HG03521 (cell line): ENCODE measurements around the gene NSMCE4A.
"Not testable (repeated sequence)": the region's sequence is repeated elsewhere in the genome, so short reads cannot be mapped to it uniquely, and the experiment has no call there.

Source experiments
- ATAC-seq: cut with Tn5 transposase; IDR thresholded peaks from one replicate; pipeline ENCODE4 v1.9.1; 2021; ENCODE audit warnings: mild to moderate bottlenecking, moderate library complexity; ENCODE audit not compliant: unreplicated experiment

Gene NSMCE4A

DNA sequence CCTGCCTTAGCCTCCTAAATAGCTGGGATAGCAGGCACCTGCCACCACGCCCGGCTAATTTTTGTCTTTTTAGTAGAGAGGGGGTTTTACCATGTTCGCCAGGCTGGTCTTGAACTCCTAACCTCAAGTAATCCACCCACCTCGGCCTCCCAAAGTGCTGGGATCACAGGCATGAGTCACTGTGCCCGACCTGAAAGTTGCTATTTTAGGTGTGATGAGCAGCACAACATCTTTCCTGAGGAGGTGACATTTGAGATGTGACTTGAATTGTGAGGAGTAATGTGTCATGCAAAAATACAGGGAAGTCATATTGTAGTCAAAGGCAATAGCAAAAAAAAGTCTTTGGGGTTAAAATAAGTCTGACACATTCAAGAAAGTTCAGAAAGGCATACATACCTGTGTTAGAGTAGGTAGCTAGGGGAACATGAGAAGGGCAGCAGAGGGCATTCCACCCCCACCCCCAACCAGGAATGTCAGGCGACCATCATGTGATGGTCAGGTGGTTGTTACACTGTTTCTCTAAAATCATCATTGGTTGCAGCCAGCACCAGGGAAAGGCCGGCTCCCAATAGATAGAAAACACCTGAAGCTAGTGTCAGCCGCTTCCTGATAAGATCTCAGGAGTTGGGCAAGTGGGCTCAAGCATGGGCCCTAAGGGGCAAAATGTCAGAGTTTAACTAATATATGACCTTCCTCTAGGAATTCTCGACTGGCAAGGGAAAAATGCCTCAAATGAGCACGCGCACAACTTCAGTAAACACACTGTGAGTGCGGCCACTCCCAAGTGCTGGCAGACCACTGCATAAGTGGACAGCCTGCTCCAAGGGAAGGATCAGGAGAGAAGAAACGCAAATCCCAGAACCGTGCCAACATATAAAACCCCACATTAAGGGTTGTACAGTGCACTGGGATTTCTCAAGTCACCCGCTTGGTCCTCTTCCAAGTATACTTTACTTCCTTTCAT, 13.6 kb upstream of the NSMCE4A start, which contains the start of gene TACC2:
TACC2 (plus strand) TSS at position 803 of the 964 bp plus-strand sequence. CDS start 32,819 bp downstream, outside the sequence.
- ATAC-seq: no peak

GRCh38 chr10:121984463-121984862, 9.4 kb upstream of the NSMCE4A start:
- ATAC-seq: no peak

DNA sequence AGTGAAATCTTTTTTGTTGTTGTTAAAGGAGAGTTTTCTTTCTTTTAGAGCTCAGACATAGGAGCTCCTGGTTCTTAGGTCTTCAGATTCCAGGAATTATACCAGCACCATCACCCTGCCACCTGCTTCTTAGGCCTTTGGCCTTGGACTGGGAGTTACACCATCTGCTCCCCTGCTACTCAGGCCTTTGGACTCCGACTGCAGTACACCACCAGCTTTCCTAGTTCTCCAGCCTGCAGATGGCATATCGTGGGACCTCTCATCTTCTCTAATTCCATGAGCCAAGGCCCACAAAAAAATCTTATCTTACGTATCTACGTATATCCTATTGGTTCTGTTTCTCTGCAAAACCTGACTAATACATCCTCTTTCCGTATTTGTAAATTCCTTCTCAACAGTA, 8.8 kb upstream of the NSMCE4A start:
- no peak for ATAC-seq

GRCh38 chr10:121981346-121981745, 6.3 kb upstream of the NSMCE4A start:
- ATAC-seq: no peak

- ATAC-seq: no peak
Observed at GRCh38 chr10:121978511-121978910, 3.5 kb upstream of the NSMCE4A start.

DNA sequence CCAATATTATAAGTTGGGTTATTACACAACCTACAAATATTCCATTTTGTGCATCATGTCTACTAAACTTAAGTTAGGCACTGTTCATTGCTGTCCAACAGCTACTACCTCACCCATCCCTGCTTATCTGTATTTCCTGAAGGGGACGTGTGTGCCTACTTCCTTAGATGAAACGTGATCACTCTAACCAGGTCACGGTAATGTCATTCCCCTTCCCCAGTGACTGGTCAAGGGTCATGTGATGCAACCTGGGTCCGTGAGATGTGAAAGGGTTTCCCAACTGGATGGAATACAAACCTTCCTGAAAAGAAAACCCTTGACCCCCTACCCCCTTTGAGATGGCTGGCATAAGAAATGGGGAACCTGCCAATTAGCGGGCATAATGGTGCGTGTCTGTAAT, 1.6 kb upstream of the NSMCE4A start:
- no peak for ATAC-seq

GRCh38 chr10:121975295-121976086, 474 bp upstream of the NSMCE4A start:
- ATAC-seq: no peak

DNA sequence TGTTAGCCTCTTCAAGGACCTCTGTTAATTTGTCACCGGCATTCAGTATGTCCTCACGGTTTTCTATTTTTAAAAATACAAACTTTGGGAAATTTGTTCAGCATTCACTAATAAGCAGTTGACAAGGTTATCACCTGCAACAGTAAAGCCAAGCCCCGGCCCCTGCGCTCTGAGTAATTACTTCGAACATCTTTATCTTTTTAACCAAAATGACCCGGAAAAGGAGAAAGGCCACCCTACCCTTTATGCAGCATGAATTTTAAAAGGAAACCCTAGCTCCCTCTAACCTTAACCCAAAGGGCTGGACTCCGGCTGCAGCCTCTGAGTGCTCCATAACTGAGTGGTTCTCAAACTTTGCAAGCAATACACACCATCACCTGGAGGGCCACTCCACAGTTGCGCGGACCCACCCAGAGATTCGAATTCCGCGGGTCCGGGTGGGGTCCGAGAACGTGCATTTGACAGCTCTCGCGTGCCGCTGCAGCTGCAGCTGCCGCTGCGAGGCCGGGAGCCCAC, 940 bp downstream of the NSMCE4A start:
- ATAC-seq: peak; percentile 30

DNA sequence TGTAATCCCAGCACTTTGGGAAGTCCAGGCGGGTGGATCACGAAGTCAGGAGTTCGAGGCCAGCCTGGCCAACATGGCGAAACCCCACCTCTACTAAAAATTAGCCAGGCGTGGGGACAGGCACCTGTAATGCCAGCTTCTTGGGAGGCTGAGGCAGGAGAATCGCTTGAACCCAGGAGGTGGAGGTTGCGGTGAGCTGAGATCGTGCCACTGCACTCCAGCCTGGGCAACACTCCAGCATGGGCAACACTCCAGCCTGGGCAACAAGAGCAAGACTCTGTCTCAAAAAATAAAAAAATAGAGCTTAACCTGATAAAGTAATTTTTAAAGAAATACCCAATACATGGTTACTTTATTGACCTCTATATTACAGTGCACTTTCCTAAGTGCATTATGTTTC, 5.9 kb downstream of the NSMCE4A start:
- ATAC-seq: not testable (repeated sequence)

DNA sequence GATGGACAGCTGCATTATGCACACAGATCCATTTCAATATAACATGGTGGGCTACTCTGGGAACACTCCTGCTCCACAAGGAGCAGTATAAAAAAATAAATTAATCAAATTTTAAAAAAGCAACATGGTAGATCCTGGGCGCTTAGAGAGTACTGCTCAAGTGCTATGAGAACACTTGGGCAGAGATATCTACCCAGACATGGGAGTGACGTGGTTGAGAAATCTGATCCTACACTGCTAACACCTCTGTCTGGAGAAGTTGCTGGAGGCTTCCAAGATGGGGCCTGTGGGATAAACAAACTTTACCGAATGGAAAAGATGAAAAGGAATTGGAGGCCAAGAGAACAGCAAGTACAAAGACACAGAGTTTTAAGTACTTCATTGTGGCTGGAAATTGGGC, 9.0 kb downstream of the NSMCE4A start:
- no peak for ATAC-seq

GRCh38 chr10:121961456-121961855, 13.6 kb downstream of the NSMCE4A start:
- ATAC-seq: no peak

- no peak for ATAC-seq
Observed at GRCh38 chr10:121959671-121960070, 15.3 kb downstream of the NSMCE4A start.

- ATAC-seq: no peak
Observed at GRCh38 chr10:121956111-121957061, 18.6 kb downstream of the NSMCE4A start.

DNA sequence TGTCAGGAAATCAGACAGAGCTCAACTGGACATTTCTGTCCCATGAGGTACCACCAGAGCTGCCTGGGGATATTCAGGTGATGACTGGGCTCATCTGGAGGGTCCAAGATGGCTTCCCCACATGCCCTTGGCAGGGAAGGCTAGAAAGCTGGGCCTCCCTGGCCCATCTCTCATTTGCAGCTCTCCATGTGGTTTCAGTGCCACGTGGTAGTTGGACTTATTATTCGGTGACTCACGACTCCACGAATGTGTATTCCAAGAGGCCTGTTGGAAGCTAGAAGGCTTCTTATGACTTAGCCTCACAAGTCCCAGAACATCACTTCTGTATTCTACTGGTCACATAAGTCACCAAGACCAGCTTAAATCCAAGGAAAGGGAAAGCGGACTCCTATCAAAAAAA, 22.8 kb downstream of the NSMCE4A start:
- ATAC-seq: no peak

DNA sequence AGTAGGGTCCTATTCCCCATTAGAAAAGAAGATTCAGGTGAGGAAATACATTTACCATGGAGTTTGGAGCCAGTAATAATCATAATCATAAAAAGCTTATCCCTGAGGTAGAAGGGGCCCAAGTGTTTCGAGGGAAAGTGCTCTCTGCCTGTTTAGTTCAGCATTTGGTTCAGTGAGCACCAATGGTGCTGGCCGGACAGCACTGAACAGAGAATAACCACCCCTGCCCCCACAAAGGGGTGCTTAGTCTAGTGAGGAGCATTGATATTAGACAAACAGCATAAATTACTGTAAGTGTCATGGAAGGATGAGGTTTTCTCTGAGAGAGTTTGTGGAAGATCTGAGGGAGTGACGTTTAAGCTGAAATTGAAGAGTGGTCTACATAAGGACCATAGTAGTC, 25.6 kb downstream of the NSMCE4A start:
- ATAC-seq: no peak

DNA sequence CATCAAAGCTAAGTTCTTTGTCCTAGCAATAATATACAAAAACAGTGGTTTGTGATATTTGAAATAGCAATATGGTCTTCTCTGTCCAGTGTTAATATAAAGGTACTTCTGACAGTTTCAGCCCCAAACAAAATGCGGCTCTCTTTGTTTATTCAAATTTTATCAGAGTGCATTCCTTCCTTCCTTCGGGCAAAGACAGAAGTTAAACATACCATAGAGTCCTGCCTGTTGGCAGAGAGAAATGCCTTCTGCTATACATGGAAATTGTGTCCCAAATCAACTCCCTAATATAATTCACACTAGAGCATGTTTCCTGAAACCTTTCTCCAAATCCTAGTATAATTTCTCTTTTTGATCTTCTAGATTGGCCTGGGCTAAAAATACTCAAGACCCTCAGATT, 26.0 kb downstream of the NSMCE4A start:
- ATAC-seq: no peak

DNA sequence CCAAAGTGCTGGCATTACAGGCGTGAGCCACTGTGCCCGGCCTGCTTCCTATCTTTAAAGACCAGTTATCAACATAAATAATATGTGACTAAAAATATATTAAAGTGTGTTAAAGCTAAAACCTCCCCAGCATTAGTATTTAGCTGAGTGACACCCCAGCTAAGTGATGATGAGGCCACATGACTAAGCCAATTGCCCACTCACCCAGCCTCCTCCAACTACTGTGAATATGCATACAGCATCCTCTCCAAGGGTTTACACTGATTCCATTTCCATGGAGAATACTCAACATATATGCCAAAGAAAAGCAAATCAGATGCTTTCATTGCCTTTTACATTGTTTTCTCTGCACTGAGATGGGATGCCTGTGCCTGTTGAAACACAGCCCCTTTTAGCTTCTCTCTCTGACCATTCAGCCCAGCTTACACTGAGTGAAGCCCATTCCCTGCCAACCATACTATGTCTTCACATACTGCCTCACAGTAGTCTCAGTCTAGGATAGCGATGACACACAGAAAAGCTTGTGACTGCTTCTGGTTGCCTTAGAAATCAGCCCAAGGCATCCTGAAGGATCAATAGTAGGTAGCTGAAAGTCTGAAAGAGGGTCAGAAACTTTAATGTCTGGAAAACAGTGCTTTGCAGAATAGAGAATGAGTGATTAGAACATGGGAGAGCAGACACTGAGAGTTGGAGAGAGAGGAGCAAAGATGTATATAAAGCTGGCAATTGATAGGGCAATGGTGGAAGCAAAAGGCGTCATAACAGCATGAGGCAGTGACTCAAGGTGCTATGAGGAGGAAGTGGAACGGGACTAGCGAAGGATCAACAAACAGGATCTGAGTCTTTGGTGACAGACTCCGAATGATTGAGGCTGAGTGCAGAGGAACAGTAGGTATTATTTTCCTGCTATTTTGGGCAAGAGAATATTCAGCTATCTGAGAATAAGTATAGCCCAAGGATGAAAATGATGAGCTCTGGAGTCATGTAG, 27.4 kb downstream of the NSMCE4A start:
- ATAC-seq: no peak

- ATAC-seq: no peak
Observed at GRCh38 chr10:121942749-121943416, 32.1 kb downstream of the NSMCE4A start.

DNA sequence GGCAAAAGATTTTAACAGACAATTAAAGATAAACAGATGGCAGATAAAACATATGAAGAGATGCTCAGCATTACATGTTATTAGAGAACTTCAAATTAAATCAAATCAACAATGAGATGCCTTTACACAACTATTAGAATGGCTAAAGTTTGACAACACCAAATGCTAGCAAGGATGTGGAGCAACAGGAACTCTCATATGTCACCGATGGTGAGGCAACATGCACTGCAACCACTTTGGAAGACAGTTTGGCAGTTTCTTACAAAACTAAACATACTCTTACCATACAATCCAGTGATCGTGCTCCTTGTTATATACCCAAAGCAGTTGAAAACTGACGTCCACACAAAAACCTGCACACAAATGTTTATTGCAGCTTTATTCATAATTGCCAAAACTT, 33.5 kb downstream of the NSMCE4A start:
- ATAC-seq: no peak
